Dermis microvascular lymphatic vessel endothelial cell (primary cell): ENCODE data around the gene COL6A3. TPM values are rescaled to one million over a fixed set of nuclear protein-coding genes. Genes with fewer than 3 reads are reported as not detected.
A peak's percentile ranks its signal among the peaks of the same experiment; 100 is the strongest.
"Not testable (repeated sequence)": the region's sequence is repeated elsewhere in the genome, so short reads cannot be mapped to it uniquely, and the experiment has no call there.

ENCODE experiments used
- DNase-seq, 2 donors: peaks; one replicate each; pipeline versions ENCODE4 v3.0.0 to v3.0.0-alpha.2; 2010; ENCODE audit warnings: low read depth in 2 of 2
- total RNA-seq: library from RNA; depleted of rRNA; stranded (reverse); fragments of >200 nt; gene quantifications from 2 replicates; pipeline ENCODE4 v1.2.1, GENCODE V29; 2014

Gene COL6A3
- total RNA-seq, 1 donor from 2014 or later, result under 0.01 TPM

DNA sequence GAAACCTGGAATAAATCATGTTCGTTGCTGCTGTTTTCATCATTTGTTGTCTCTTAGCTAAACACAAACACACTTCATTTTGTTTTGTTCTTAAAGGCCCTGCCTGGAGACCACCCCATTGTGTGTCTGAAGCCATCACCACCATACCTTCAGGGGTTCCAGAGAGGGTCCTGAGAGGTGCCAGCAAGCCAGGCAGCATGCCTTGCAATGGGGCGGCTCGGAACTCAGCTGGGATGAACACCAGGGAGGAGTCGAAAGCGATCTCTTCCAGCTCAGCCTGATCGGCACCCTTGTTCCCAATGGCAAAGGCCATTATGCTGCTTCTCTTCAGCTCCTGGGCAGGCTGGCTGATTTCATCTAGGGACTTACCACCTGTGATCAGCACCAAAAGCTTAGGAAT is 33.2 kb downstream of the COL6A3 start:
- no peak for DNase-seq

DNA sequence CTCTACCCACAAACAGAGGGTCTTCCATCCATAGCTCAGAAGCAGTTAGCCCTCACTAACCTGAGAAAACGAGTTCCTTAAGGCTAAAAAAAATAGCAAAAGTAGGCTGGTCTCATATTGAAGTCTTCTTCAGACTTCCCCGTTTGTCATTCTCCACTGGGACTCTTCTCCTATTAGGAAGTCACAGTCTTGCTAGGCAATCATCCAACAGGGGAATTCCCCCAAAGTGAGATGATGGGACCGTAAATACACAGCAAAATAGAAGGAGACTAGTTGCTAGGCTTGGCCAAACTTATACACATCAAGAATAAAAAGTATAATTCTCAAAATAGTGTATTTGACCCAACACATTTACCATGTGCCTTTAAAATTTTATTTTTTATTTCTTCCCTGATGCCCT is 34.3 kb downstream of the COL6A3 start:
- no peak for DNase-seq

DNA sequence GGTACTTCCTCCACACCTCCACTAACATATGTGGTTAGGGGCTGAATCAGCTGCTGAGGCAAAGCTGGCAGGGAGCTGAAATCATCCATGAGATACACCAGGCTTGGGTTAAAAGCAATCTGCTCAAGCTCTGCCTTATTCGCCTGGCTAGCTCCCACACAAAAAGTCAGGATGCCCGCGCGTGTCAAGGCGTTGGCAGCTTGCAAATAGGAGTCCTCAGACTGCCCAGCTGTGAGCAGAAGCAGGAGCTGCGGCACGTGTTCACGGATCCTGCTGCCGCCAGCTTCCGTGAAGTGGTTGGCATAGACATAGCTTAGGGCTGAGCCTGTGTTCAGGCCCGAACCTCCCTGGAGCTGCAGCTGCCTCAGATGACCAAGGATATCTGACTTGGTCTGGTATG is 35.3 kb downstream of the COL6A3 start:
- DNase-seq, result no peak

DNA sequence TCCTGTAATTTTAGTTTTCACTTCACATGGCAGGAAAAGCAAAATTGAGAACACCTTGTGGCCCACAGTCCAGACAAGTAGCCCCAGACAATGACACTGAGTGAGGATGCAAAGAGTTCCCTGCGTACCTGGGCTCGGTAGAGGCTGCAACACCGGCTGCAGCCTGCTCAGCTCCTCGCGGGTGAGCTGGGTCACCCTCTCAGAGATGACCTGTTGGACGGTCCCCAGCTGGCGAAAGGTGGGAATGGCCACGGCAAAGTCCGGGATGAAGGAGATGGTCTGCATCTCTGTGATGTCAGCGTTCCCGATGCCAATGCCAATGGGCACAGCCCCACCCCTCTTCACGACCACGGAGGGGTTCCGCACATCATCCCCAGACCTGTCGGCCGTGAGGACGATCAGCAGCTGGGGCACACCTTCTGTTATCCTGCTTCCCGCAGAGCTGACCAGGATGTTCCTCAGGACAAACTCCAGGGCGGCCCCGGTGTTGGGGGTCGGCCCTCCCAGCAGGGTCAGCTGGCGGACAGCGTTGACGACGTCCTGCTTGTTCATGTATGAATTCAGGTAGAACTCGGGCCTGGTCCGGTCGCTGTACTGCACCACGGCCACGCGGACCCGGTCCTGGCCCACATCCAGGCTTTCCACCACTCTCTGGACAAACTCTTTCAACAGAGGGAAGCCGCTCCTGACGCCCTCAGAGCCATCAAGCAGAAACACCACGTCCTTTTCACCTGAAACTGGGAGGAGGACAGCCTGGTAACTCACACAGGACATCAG is 39.5 kb downstream of the COL6A3 start:
- DNase-seq, result no peak

DNA sequence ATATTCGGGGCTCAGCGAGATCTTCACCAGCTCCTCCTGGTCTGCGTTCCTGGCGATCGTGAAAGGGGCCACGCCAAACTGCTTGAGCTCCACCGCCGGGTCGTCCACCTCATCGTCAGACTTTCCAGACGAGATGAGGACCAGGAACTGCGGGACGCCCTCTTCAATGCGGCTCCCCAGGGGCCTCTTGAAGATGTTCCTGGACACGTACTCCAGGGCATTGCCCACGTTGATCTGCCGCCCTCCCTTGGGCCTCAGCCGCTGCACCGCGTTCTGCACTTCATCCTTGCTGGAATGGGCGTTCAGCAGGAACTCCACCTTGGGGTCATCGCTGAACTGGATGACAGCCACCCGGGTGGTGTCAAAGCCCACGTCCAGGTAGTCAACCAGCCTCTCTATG is 42.1 kb downstream of the COL6A3 start:
- DNase-seq, result no peak

DNA sequence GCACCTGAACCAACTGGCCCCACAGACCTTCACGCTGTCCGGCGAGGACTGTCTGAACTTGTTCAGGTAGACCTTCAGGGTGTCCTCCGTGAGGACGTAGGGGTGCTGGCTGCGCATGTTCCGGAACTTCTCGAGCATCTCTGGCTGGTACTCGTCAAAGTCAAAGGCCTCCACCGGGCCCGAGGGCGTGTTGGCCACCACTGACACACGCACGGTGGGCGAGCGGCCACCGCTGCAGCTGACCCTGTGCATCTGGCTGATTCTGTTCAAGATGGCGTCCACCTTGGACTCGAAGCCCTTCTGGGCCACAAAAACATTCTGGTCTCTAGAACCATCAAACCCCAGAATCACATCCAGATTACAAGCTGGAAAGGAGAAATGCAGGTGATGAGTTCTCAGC is 48.3 kb downstream of the COL6A3 start:
- no peak for DNase-seq

DNA sequence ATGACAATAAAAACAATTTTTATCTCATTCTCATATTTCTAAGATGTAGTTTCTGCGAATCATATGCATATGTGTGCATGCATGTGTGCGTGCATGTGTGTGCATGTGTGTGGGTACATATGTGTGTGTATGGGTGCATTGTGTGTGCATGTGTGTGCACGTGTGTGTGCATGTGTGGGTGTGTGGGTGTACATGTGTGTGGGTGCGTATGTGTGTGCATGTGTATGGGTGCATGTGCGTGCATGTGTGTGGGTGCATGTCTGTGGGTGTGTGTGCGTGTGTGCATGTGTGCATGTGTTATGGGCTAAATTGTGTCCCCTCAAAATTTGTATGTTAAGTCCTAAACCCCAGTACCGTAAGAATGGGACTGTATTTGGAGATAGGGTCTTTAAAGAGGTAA is 49.3 kb downstream of the COL6A3 start:
- DNase-seq, result no peak

DNA sequence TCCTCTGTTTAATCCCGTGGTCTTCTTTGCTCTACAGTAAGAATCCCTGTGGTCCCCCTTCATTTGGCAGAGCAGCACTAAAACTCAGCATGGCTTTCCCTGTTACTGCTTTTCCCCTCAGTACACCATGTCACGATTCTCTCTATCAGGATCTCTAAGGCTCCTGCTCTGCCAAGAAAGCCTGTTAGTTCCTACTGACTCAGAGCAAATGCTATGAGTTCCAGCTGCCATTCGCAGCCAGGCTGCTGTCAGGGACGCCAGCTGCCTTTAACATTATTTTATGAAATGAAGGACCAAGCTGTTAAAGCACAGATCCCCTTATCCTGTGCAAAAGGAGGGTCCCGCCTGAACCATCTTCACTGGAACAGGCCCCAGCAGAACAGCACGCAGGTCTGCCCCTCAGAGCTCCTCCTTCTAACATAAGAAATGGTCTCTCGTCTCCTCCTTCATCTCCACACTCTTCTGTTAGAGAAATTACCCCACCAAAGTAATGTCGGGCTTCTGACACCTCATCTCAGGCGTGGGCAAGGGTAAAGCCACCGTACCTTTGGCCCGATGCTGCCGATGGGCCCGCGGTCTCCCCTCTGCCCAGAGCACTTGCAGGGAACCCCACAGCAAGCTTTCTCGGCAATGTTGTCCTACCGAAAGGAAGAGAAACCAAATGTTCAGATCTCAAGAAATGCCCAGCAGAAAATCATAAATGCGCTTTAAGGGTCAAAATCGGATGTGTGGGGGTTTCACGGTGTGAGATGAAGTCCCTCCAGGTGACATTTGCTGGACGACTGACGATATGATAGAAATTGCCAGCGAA is 52.6 kb downstream of the COL6A3 start:
- no peak for DNase-seq

DNA sequence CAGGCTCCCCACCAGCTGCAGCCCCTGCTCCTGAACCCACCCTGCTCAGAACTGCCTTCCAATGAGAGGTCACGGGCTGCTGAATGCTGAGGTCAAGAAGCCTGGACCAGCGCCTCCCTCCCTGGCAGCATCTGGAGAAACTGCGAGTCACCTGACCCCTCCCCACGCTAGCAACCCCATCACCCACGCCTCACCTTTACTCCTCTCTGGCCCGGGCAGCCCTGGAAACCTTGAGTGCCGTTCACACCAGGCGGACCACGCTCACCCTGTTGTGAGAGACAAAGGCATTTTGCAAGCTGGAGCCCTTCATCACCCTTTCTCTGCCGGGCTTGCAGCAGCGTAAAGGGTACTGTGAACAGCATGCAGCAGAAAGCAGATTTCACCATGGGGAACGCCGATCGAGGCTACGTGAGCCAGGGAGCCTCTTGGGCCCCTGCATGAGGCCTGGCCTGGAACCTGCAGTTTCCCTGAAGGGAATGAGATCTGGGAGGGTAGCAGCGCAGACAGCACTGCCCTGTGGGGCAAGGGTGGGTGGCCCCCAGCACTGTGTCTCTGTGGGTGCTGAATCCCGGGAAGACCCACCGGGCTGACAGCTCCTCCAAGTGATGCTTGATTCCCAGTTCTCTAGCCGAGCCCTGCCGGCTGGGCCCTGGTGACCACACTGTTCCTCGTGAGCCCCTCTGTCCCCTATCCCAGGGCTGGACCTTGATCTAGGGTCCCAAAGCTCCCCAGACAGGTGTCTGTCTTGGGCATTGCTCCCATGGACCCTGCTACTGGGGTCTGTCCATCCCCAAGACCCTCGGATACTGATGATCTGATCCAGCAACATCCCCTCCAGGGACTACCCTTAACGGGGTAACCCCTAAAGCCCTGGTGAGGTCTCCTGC is 53.8 kb downstream of the COL6A3 start:
- no peak for DNase-seq

DNA sequence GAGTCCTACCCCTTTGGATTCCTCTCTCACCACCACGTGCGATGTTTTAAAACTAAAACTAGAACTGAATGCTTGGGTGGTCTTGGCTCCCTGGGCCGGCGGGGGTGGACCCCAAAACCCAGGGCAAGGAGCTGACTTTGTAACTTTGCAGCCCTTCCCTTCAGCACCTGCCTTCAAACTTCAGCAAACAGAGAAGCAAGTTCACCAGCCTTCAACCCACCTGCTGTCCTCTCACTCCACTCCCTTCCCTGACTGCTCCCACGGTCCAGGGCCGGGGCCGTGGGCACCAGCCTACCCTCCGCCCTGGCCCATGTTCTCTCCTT is 54.5 kb downstream of the COL6A3 start:
- DNase-seq, result no peak

DNA sequence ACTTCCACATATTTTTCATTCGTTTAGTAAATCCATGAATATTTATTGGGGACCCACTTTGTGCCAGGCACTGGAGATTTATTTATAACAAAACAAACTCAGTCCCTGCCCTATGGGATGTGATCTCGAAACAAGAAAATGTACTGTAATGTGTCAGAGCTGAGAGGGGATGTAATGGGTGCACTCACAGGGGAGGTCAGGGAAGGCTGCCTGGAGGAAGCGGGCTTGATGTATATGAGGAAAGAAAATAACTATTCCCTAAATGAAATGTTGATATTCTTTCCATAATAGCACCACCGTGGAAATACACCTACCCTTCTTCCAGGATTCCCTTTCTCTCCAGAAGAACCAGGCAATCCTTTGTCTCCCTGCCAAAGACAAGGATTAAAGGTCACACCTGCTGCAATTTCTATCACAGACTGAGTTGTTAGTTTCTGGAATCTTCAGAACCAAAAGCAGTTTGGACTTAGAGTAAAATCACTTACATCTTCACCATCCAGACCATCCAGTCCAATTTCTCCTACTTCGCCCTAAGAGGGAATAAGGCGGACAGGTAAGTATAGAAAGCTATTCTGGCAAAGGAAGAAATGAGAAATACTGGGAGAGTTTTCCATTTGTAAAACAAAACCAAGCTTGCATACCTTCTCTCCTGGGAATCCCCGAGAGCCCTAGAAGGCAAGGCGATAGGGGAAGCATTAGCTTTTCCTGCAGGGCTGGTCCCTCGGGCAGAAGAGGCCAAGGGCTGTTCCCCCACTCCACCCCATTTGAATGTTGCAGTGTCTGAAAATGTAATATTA is 55.0 kb downstream of the COL6A3 start:
- DNase-seq, result no peak

DNA sequence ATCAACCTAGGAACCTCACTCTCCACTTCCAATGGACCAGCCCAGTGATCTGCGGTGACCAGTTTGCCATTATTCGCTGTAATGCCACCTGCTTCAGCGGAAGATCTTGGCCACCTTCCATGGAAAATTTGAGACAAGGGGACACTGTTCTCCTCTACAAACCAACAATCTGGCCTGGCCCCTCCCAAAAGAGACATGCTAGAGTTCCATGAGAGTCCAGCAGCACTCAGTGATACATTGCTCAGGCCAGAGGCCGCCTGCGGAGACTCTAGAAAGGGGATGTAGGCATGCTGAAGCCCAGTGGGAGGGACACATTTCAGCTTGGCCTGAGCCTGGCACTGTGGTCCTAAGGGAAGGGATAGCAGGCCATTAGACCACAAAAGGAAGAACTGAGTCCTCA is 58.3 kb downstream of the COL6A3 start:
- DNase-seq, result no peak

DNA sequence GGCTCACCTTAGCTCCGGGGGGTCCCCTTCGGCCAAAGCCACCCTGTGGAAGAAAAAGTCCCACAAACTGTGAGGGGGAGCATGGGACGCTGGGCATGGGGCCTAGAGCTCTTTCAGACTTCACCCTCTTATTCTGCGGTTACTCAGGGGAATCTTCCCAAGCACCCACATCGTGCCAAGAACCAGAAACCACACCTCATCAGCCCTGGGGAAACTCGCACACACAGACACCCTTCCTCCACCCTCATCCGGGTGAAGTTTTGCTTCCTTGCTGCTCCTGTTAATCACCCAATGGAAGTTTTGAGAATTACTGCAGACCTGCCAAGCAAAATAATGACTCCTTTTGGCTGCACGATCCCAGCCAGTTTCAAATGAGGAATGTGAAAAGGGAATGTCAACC is 59.1 kb downstream of the COL6A3 start:
- peak in 1 of 2 donors; percentile 27 for DNase-seq

DNA sequence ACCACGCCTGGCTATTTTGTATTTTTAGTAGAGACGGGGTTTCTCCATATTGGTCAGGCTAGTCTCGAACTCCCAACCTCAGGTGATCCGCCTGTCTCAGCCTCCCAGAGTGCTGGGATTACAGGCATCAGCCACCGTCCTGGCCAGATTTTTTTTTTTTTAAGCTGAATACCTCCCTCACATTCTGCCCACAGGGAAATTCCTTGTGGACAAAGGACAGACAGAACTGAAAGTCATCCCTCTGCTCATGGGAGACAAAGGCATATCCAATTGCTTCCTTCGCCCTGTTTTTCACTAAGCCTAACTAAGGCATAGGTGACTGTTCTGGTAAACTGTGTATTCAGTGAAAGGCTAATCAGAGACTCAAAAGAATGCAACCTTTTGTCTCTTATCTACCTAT is 59.8 kb downstream of the COL6A3 start:
- not testable (repeated sequence) for DNase-seq

DNA sequence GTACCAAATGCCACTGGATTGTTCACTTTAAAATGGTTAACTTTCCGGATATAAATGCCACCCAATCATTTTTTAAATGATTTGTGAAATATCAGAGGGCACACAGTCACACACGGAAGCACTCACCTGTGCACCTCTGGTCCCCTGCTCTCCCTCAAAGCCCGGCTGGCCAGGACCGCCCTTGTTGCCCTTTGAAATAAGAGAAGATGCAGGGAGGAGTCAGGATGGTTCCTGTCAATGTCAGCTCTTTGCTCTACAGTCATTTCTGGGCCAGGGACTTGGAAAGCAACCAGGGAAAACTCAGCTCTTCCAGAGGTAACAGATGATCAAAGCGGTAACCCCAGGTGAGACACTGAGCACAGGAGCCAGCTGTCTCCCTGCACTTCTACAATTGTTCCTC is 60.7 kb downstream of the COL6A3 start:
- DNase-seq, result no peak

DNA sequence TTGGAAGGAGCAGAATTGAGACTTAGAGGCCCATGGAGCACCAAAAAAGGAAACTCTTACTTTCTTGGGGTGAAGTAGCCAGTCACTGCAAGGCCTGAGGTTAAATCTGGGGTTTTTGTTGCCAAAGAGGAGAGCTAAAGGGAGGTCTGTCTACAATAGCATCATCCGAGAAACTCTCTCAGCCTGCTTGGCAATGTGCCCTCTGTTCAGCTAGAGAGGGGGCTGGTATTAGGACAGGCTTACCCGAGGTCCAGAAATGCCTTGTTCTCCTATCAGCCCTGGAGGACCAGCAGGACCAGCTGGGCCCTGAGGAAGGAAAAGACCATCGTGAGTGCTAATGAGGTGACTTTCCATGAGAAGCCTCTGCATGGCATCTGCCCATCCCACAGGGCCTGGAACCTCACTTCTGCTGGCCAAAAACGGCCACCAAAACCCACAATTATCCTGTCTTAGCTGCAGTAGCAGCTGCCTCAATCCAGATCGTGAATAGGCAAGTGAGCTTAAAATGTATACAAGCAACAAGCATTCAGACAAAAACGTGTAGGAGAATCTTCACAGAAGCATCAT is 61.6 kb downstream of the COL6A3 start:
- no peak for DNase-seq

DNA sequence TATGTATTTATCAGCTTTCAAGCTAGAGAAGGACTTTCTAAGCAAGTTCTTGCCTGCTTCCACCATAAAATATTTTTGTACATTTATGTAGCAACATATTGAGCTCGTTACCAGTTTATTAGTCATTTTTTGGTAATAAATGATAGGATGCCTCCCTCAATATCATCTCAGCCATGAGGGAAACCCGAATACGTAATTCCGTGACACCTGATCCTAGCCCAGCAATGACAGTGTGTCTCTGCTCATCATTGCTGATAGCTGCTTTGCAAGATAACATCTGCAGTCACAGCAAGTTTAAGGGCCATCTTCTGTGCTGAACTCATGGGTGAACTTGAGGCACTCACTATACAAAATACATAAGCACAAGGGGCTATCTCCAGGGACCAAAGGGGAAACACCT is 62.2 kb downstream of the COL6A3 start:
- no peak for DNase-seq

DNA sequence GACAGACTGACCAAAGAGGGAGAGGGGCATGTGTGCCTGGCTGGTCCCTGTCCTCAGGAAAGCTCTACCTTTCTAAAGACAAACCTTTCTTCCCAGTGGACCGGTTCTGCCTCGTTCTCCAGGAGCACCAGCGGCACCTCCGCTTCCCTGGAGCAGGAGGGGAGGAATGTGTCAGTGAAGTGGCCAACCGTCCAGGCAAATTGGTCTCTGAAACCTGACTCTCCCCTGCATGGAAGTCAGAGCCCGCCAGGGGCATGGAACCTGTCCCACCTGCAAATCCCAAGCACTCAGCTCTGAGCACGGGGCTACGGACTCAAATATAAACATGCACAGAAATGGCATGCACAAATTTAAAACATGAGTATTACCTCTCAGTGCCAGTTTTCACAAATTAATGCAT is 62.9 kb downstream of the COL6A3 start:
- DNase-seq, result no peak

DNA sequence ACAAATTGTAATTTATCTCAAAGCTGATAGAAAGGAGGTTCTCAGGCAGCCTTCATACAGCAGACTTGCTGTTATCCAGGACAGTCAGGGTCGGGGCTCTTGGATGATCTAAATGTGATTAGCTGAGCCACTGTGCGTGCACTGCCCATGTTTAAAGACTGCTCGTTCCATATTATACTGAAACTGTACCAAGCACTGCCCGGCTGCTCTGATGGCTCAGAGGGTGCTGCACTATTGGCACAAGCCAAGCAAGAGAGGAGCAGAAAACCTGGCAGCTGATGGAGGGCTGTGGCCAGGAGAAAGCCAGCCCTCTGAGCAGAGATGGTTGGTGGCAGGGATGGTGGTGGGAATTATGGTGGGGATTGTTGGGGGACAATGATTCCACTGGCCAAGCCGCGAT is 63.4 kb downstream of the COL6A3 start:
- no peak for DNase-seq

DNA sequence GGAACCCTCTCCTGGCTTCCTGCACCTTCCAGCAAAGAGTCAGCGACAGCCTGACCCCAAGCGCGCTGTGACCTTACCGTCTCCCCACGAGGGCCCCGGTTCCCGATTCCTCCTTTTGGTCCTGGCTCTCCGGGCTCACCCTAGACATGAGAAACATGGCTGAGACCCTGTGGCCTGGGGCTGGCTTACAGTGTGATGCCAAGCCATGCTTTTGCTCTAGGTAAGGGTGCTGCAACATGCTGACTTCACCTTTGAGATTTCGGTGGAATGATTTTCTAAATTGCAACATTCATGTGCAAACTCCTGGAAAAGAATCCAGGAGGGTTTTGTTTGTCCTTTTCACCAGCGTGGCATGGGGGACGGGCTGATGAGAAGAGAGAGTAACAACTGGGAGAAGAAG is 63.9 kb downstream of the COL6A3 start:
- DNase-seq, result no peak

DNA sequence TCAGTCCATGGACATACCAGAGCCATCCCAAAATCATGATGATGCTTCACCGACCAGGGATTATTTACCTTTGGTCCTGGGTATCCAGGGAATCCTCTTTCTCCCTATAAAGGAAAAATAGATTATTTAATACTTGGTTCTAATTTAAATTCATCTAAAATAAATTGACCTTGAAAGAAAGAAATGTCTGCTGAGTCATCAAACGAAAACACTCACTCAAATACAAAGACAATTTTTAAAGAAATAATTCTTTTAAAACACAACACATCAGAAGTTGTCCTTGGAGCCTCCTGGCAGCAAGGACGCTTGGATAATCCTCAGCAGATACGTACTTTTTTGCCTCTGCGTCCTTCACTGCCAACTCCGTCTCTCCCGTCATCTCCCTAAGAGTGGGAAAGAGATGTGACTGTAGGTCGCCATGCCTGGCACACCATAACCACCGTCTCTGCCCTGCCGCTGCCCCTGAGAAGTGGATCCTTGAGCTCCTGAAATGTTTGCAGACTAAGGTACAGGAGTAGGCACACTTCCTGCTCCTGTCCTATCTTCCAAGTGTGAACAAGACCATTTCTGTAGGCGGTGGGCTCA is 65.6 kb downstream of the COL6A3 start:
- no peak for DNase-seq
